ENCODE measurements around the gene NBEA.

The NBEA gene

GRCh38 chr13:35190241-35190640 is 248.2 kb downstream of the NBEA start:
- no peak for DNase-seq

- no peak for DNase-seq
These were observed 249.8 kb downstream of the NBEA start for GRCh38 chr13:35191883-35192282.

GRCh38 chr13:35198613-35199200 is 256.6 kb downstream of the NBEA start:
- DNase-seq, result no peak

GRCh38 chr13:35208587-35208986 is 266.5 kb downstream of the NBEA start:
- DNase-seq, result no peak

- no peak for DNase-seq
These were observed 268.2 kb downstream of the NBEA start for GRCh38 chr13:35210261-35210660.

GRCh38 chr13:35211949-35212348 is 269.9 kb downstream of the NBEA start:
- DNase-seq, result no peak

- no peak for DNase-seq
These were observed 271.8 kb downstream of the NBEA start for GRCh38 chr13:35213911-35214310.

- DNase-seq, result no peak
These were observed 274.1 kb downstream of the NBEA start for GRCh38 chr13:35216131-35216530.

- no peak for DNase-seq
These were observed 277.0 kb downstream of the NBEA start for GRCh38 chr13:35219021-35219420.

GRCh38 chr13:35225159-35225558 is 283.1 kb downstream of the NBEA start:
- no peak for DNase-seq

- DNase-seq, result no peak
These were observed 283.5 kb downstream of the NBEA start for GRCh38 chr13:35225582-35225981.

GRCh38 chr13:35228536-35228935 is 286.5 kb downstream of the NBEA start:
- DNase-seq, result no peak

GRCh38 chr13:35231426-35231825 is 289.4 kb downstream of the NBEA start:
- DNase-seq, result no peak

GRCh38 chr13:35238274-35238673 is 296.2 kb downstream of the NBEA start:
- DNase-seq, result no peak

- no peak for DNase-seq
These were observed 310.6 kb downstream of the NBEA start for GRCh38 chr13:35252536-35253205.

GRCh38 chr13:35255241-35255640 is 313.2 kb downstream of the NBEA start:
- no peak for DNase-seq

- no peak for DNase-seq
These were observed 314.5 kb downstream of the NBEA start for GRCh38 chr13:35256459-35257148.

GRCh38 chr13:35260316-35260715 is 318.2 kb downstream of the NBEA start:
- DNase-seq, result no peak

- DNase-seq, result no peak
These were observed 324.3 kb downstream of the NBEA start for GRCh38 chr13:35266412-35266811.

- no peak for DNase-seq
These were observed 336.8 kb downstream of the NBEA start for GRCh38 chr13:35278917-35279316.

GRCh38 chr13:35279500-35279899 is 337.4 kb downstream of the NBEA start:
- DNase-seq, result no peak

- DNase-seq, result no peak
These were observed 341.8 kb downstream of the NBEA start for GRCh38 chr13:35283856-35284255.

- no peak for DNase-seq
These were observed 343.6 kb downstream of the NBEA start for GRCh38 chr13:35285677-35286076.

GRCh38 chr13:35292329-35292728 is 350.3 kb downstream of the NBEA start:
- no peak for DNase-seq
